ENCODE data around the gene CFAP54. TPM values are rescaled to one million over a fixed set of nuclear protein-coding genes. Genes with fewer than 3 reads are reported as not detected.
"Not testable (repeated sequence)": the region's sequence is repeated elsewhere in the genome, so short reads cannot be mapped to it uniquely, and the experiment has no call there.

Gene CFAP54
- total RNA-seq, 1 experiment from 2014 or later = 4.9 TPM

DNA sequence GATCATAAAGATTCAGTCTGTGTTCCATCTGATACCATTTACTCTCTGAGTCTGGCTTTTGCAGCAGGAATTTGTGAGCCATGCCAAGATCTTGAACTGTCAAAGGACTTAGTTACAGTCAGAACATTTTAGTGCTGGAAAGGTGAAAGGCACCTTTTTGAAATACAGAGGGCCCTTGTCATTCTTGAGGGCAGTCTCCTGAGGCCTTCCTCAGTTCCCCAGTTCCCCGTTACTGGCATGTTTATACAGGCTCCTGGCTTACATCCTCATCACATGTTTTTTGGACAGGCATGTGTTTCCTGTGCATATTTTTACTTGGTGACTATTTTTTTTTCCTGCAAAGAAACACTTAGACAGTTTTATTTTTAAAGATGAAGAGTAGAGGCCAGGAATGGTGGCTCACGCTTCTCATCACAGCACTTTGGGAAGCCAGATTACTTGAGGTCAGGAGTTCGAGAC is 21.0 kb downstream of the CFAP54 start:
- DNase-seq (ENCODE audit: low spot score) = no peak

DNA sequence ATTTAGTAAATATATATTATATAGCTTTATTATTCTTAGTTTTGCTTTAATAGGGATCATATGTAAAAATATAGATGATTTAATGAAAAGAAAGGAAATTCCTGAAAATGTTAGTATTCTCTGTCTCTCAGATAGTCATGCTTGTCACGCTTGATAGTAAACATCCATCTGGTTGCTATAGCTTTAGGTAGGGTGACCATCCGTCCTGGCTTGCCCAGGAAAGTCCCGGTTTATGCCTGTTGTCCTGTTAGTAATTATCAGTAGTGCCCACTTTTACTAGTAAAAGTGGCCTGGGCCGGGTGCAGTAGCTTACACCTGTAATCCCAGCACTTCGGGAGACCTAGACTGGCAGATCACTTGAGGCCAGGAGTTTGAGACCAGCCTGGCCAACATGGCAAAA is 23.8 kb downstream of the CFAP54 start:
- no peak for DNase-seq (ENCODE audit: low spot score)

DNA sequence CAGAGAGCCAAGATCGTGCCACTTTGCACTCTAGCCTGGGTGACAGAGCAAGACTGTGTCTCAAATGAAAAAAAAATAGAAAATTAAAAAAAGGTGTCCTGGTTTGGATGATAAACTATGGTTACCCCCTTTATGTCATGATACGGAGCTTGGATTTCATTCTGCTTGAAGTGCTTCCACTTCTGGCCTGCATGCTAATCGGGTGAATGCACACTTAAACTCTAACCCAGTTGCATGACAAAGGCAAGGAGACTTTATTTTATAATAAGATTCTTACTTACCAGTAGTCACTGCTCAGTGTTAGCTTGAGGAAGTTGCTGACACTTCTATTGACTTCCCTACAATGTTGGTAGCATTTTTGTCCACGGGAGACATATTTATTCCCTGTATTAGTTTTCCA is 24.3 kb downstream of the CFAP54 start:
- no peak for DNase-seq (ENCODE audit: low spot score)

DNA sequence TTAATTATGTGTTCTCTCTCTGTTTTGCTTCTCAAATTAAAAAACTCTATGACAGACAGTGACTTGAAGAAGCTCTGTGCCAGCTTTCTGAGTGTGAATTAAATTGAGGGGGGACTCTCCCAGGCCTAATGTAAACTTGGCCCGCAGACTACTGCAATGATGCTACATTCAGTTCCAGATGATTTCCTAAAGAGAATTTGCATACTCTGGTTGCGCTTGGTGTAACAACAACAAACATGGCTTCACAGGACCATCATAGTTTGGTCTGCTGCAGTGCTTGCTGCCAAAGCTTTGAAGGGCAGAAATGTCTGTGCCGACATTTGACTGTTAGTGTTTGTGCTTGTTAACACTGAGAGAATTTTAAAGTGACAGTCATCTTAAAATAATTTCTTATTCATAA is 25.0 kb downstream of the CFAP54 start:
- no peak for DNase-seq (ENCODE audit: low spot score)

DNA sequence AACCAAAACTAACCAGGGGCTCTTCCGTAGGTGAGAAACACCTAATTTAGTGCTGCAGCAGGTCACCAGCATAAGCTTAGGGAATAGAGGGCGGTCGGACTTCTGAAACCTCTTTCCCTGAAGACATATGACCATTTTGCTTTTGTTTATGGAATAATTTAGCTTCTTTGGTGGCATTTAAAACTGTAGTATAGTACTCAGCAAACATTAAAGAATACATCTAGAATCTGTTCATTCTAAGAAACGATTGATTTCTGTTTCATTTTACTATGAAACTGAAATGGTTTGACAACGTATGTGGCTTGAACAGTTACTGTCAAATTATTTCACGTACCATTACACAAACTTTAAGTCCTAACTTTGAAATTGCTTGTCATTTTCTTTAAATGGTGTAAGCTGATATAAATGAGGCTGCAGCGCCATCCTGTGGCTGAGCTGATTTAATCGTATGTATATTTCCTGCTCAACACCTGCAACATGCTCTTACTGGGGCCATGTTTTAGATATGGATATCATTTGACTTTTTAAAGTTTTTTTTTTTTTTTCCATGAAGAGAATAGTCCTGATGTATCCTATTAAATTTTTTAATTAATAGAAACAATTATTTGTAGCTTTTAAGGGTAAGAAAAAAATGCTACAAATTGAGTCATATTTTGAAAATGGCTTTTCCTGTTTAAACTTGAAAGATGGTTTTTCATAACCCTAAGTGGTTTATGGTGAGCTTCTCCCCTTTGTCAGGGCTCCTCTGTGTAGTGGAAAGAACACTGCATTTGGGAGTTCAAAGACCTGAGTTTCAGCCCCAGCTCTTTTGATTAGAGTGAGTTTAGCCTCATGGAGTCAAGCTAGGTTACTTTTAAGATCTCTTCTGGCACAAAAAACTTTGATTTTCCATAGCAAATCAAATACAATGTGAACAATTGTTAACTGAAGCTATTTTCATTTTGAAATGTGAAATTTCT is 27.4 kb downstream of the CFAP54 start:
- DNase-seq (ENCODE audit: low spot score) = peak; percentile 70

DNA sequence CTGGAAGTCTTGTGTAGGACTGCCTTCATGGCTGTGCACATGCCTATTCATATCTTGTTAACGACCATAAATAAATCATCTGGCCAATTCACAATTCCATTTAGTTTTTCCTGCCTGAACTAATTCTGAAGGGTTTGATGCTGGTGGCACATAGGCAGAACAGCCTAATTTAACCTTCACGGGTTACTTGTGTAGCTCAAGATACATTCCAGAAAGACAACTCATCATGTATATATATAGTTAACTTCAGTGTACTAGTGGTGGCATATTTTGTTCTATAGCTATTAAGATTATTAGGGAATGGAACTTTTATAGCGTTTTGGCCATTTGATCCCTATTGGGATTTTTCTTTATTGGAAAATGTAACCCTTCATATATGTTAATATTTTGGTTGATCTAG is 31.4 kb downstream of the CFAP54 start:
- DNase-seq (ENCODE audit: low spot score) = peak; percentile 8

DNA sequence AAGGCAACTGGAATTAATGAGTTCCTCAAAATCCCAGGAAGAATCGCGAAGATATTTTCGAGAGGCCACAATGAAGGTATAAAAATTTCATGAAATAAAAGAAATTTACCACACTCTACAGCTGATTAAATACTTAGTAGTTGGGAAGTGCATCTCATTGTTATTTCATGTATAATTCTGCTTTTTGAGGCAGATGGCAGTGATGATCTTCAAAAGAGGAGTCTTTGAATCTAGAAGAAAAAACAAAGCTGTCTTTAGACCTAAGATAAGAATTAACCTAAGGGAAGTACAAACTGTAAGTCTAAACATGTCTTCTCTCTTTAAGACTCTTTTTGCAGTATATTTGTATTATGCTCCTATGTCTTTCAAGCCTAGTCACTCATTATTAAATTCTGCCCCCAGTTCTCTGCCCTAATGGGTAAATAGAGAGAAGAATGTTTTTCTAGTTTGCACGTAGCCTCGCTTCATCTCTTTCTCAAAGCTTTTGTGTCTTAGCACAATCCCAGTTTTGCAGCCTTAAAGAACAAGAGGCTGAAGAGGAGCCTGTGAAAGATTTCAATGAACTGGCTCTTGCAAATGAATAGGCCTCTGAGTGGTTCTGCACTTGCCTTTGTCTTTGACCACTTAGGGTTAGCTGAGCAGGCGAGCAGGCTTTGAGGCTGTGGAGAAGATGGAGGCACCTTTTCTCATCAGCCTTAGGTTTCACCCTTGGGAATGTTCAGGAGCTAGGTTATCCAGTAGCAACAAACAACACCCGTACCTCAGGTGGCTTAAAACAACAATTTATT is 32.7 kb downstream of the CFAP54 start:
- DNase-seq (ENCODE audit: low spot score) = no peak

DNA sequence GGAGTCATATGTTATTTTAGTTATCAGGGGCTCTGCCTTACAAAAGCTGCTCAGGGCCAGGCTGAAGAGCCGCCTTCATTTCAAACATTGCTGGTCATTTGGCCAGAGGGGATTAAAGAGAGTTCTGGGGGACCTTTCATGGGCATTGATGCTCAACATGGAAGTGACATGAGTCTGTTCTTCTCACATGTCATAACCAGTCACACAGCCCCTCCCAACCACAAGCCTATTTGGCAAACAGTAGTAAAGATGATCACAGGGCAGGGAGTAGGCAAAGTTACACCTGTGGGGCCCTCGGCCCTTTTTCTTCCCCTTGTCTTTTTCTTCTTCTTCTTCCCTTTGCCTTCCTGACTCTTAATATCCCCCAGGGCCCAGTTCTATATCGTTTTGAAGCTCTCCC is 33.3 kb downstream of the CFAP54 start:
- DNase-seq (ENCODE audit: low spot score) = no peak

DNA sequence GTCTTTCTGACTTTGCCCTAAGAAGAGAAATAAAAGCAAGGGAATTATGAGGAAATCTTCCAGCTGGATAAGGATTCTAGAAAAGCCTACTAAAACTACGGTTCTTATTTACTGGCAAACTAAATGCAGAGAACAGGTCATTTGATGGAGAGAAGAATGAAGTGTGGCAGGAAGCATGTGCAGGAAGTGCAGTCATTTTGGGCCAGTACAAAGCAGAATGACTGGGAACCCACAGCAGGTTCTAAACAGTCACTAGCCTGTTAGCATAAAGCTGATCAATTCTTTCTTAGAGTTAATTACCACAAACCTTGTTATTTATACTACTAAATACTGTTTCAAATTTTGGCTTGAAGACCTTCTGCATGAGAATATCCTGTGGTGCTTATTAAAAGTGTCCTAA is 36.7 kb downstream of the CFAP54 start:
- DNase-seq (ENCODE audit: low spot score) = no peak

DNA sequence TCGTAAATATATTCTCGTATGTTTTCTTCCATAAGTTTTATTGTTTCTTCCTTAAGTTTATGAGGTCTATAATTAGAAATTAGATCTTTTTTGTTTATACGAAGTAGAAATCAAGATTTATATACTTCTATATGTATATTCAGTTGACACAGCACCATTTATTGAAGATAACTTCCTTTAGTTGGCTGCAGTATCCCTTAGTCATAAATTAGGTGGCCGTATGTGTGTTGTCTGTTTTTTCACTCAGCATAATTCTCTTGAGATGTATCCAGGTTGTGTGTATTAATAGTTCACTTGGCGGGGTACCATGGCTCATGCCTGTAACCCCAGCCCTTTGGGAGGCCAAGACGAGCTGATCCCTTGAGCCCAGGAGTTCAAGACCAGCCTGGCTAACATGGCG is 40.5 kb downstream of the CFAP54 start:
- DNase-seq (ENCODE audit: low spot score) = no peak

DNA sequence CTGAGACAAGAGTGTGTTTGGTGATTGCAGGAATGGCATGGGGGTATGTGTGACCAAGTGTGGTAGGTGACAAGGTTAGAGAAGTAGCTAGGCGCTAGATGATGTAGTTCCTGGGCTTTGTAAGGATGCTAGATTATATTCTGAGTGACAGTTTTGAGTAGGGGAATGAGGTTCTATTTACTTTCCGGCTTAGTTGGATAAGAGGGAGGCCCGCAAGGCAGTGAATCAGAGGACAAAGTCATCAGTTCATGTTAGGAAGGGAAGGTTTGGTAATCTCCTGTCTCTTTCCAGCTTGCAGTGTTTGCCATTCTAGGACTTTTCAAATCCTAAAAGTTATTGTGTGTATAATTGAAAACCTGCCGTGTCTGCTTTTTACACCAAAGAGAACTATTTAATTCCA is 45.0 kb downstream of the CFAP54 start:
- no peak for DNase-seq (ENCODE audit: low spot score)

DNA sequence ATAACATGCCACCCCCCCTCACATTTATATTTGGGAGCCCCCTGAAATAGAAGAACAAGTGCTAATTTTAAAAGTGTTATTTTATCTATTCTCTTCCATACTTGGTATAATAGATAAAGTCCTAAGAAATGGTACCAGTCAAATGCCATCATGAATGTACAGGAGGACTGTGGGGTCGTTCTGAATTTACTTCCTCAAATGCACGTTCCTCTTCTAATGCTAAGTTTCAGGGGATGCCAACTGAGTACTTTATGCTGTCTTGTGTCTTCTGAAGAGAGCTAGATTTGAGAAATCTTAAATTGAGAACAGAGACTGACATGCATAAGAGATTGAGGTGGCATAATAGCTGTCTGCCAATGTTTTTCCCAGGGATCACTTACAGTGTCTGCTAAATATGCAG is 59.0 kb downstream of the CFAP54 start:
- no peak for DNase-seq (ENCODE audit: low spot score)

DNA sequence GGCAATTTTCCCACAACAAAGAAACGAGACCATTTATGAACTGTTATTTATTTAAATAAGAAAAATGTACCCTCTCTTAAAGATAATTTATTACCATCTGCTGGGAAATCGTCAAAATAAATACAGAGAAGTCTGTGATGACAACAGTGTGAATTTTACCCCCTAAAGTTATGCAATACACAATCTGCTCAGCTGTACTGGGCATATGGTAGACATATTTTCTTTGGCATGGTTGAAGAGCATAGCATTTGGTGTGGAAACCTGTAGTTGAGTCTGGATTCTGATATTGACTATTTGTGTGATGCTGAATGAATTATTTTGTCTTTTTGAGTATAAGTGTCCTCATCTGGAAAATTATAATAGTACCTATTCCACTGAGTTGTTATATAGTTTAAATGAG is 60.0 kb downstream of the CFAP54 start:
- no peak for DNase-seq (ENCODE audit: low spot score)

DNA sequence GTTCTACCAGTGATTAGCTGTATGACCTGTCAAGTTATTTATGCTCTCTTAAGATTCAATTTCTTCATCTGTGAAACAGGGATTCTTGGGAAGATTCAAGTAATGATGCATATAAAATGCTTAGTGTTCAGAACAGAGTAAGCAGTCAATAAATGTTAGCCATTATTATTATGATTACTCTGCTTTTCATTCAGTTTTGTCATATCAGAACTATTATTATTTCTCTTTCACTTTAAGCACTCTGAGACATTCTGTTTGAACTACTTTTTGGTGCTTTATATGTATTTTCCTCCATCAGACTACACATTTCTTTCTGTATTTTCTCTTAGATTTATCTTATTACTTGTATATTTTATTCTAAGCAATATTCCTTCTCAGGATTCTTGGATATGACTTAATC is 81.2 kb downstream of the CFAP54 start:
- no peak for DNase-seq (ENCODE audit: low spot score)

DNA sequence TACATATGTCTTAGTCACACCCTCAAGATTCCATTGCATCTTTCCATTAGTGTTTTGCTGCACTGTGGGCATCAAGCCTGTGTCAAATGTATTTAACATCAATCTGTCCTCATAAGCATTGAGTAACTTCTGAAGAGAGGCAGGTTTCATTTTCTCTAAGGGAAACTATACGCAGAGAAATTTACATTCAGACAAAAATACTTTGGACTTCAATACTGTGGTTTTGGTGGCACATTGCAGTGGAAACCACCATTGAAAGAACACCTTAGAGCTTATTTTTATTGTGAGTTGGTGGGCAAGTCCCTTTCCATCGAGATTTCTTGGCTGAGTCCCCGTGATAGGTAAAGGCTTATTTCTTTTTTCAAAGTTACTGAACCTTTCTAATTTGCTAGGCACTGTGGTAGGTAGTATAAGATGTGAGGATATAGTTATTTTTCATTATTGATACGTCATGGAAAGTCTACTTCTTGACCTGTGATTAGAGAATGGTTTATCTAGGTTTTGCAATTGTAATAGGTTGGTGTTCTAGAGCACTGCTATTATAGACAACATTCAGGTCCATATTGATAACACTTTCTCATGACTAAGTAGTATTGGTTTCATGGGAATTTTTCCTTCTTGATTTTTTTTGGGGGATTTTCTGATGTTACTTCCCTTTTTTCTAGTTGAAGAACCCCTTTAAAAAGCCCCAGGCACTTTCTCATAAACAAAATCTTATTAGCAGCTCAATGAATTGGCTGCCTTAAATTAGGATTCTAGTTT is 81.9 kb downstream of the CFAP54 start:
- peak; percentile 4 for DNase-seq (ENCODE audit: low spot score)

DNA sequence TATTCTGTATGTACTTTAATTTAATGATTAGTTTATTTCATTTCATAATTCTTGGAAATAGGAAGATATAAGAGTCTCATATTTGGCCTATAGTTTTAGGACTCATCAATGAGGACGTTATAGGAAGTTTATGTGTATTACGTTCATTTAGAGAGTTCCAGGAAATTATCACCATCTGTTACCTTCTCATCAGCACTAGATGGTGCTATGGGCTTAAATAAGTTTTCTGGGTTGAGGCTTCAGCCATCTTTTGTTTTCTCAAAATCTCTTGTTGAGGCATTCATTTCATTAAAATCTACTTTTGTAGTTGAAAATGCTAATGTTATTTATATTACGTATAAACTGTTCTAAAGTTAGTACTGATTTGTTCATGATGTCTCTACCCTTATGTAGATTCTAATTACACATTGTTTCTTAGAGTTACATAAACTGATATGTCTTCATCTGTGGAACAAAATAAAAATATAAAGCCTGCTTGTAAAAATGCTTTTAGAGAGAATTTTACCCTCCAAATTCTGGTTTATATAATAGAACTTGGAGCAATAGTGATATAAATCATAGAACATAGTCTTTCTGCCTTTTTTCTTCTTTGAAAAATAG is 89.2 kb downstream of the CFAP54 start:
- DNase-seq (ENCODE audit: low spot score) = peak; percentile 35

DNA sequence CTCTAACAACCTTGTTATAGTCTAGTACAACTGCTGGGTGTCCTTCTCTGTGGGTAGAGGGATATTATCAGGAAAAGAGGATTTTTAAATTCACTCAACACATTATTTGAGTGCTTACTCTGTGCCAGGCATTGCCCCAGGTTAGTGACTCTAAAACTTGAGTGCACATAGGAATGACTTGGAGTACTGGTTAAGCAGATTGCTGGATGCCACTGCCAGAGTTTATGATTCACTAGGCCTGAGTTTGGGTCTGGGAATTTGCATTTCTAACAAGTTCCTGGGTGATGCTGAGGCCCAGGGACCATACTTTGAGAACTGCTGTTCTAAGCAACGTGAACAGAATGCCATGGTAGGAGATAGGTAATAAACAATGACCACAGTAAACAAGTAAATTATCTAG is 96.6 kb downstream of the CFAP54 start:
- no peak for DNase-seq (ENCODE audit: low spot score)

DNA sequence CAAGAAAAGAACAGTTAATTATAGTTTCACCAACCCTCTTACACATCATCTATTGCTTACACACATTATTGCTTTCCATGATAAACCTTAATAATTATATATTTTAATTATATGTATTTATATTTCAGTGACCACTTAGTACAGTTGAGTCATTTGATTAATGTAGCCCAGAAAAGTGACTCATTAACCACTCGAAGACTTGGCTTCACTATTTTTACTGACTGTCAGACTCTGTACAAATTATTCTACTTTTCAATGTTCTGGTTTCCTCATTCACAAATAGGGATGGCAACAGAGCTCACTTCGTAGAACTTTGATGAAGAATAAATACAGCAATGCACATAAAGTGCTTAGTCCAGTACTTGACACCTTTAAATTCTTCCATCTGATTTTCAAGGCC is 98.3 kb downstream of the CFAP54 start:
- peak; percentile 51 for DNase-seq (ENCODE audit: low spot score)

DNA sequence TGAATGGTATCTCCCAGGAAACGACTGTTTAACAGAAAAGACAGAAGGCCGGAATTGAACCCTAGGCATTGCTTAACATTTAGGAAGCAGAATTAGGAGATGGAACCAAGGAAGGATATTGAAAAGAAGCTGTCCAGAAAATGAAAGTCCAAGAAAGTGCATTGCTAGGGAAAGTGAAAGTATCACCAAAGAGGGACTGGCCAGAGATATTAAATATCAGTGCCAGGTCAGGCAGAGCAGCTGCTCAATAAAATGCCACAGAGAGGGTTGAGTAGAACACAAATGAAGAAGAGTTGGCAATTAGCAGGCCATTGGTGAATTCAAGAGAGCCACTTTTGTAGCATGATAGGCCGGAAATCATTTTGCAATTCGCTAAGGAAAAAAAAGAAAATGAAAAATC is 101.6 kb downstream of the CFAP54 start:
- no peak for DNase-seq (ENCODE audit: low spot score)

DNA sequence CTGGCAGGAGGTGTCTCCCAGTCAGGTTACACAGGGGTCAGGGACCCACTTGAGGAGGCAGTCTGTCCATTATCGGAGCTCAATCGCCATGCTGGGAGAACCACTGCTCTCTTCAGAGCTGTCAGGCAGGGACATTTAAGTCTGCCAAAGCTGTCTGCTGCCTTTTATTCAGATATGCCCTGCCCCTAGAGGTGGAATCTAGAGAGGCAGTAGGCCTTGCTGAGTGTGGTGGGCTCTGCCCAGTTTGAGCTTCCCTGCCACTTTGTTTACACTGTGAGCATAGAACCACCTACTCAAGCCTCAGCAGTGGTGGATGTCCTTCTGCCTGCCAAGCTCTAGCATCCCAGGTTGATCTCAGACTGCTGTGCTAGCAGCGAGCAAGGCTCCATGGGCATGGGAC is 115.0 kb downstream of the CFAP54 start:
- DNase-seq (ENCODE audit: low spot score) = not testable (repeated sequence)

DNA sequence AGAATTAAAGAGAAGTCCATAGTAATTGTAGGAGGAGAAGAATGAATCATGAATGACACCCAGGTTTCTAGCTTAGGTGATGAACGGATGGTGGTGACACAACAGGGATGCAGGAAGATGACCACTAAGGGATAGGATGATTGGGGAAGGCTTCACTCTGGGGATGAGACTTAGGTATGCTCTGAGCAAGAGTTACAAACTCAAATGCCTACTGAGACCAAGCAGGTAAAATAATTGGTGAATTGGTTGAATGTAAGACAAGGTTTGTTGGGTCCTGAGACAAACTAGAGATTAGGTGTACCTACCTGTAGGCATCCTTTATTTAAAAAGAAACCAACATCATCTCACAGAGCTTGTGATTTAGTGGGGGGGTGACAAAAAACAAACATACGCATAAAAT is 116.3 kb downstream of the CFAP54 start:
- no peak for DNase-seq (ENCODE audit: low spot score)

DNA sequence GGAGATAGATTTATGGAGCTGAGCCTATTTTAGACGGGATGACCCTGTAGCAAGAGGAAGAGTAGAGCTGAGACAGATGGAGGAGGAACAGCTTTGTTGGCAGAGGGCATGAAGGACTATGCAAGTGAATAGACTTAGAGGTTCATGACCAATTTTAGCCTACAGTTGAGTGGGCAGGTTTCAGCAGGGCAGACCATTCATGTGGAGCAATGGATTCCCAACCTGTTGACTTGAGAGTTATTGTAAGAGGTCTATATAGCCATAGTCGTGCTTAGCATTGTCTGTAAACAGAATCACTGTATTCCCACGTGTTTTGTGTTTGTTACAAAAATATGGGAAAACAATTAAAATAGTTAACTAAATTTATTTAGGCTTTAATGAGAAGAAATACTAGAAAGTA is 116.8 kb downstream of the CFAP54 start:
- DNase-seq (ENCODE audit: low spot score) = no peak
